ENCODE data around the gene IL1R2. TPM values are rescaled to one million over a fixed set of nuclear protein-coding genes. Genes with fewer than 3 reads are reported as not detected.

IL1R2 gene
- total RNA-seq, 6 experiments from 2014 or later = 5.5 to 22.8 (median 12.3) TPM

DNA sequence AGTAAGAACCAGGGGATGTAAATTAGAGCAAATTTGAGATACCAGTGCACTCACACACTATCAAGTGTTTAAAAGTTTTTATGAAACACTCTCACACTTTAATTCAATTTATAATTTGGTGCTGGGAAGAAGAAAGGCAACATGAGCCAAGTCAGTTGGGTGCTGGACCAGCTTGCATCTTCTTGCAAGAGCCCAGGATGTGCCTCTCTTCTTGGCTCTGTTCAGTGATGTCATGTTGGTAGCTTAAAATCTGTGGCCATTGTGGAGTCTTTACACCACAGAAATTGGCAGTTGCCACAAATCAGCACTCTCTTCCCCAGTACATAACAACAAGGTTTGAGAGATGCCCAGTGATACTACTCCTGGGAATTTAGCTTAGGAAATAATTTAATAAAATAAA is 38.2 kb downstream of the IL1R2 start:
- H3K36me3 ChIP-seq = no peaks in the 10 kb centered on the region
- DNase-seq = no peak
- no peak overlapping the region for H3K4me3 ChIP-seq
- intact Hi-C loops (cut with DNase I) = loop anchor here in 1 of 2 donors (10.0 kb wide), 1 partner anchor 125 kb away; no protein-coding TSS in a partner anchor
- H3K4me1 ChIP-seq = peaks cover 0 to 50% (median 23%) of the 10 kb centered on the region in 4 donors
- no peak for TF ChIP-seq POLR2A (IDR thresholded peaks at IDR 0.05)
- TF ChIP-seq, protein P1, sequence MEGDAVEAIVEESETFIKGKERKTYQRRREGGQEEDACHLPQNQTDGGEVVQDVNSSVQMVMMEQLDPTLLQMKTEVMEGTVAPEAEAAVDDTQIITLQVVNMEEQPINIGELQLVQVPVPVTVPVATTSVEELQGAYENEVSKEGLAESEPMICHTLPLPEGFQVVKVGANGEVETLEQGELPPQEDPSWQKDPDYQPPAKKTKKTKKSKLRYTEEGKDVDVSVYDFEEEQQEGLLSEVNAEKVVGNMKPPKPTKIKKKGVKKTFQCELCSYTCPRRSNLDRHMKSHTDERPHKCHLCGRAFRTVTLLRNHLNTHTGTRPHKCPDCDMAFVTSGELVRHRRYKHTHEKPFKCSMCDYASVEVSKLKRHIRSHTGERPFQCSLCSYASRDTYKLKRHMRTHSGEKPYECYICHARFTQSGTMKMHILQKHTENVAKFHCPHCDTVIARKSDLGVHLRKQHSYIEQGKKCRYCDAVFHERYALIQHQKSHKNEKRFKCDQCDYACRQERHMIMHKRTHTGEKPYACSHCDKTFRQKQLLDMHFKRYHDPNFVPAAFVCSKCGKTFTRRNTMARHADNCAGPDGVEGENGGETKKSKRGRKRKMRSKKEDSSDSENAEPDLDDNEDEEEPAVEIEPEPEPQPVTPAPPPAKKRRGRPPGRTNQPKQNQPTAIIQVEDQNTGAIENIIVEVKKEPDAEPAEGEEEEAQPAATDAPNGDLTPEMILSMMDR (IDR thresholded peaks at IDR 0.05) = no peak
- ATAC-seq = no peak
- no peaks in the 10 kb centered on the region for H3K27me3 ChIP-seq
- H3K27ac ChIP-seq = no peak overlapping the region
- no peaks in the 10 kb centered on the region for H3K9me3 ChIP-seq

DNA sequence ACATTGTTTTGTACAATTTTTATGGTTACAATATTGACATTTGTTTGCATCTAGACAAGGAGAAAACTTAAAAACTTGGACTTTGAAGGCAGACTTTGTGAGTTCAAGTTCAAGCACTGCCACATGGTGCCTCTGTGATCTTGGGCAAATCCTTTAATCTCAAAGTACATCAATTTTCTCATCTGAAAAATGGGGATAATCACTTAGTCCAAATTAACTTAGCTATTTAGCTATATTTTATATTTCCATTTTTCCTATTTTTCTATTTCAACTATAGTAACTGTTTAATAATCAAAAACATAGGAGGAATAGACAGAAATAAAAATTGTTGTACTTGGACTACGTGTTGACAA is 38.7 kb downstream of the IL1R2 start:
- Histone ChIP-seq H3K27ac (peak overlapping the region in 2 of 3 donors; percentile 79 to 83), H3K4me1 (peaks cover 0 to 50% (median 26%) of the 10 kb centered on the region in 4 donors), H3K4me3 (no peak overlapping the region), H3K9me3 (no peaks in the 10 kb centered on the region), H3K27me3 (no peaks in the 10 kb centered on the region), H3K36me3 (no peaks in the 10 kb centered on the region)
- 10% methylated on average over 1 of the region's 1 CpG for WGBS (ENCODE audit: insufficient coverage, low coverage, low lambda C conversion rate, missing lambda C conversion rate)
- ATAC-seq (no peak), DNase-seq (no peak)
- TF ChIP-seq, protein P1 (IDR thresholded peaks at IDR 0.05) = no peak
- TF ChIP-seq POLR2A (IDR thresholded peaks at IDR 0.05) = no peak
- intact Hi-C loops (cut with DNase I) = no loop called here

DNA sequence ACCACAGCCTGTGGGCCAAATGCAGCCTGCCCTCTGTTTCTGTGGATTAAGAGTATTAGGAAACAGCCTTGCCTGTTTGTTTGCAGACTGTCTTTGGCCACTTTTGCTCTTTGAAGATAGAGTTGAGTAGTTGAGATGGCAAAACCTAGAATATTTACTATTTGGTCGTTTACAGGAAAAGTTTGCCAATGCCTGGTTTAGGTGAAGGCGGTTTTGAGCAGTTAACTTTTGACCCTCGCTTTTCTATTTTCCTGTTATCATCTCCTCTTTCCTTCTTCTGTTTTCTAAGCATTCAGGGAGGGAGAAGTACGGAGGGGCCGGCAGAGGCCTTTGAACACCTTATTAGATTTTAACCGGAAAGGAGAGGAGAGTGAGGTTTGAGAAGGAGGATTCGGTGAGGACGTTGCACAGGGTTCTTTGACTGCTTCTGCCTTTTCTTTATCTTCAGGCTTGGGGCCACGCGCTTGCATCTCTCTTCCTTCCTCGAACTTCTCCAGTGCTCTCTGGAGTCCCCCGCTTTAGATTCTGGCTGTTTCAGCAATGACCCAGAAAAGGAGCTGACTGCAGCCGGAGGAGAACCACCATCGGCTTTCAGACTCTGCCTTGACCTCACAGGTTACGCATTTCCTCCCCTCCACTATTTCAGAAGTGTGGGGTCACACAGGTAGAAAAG is 39.2 kb downstream of the IL1R2 start:
- Histone ChIP-seq H3K27me3 (no peaks in the 10 kb centered on the region), H3K4me1 (peaks cover 0 to 51% (median 26%) of the 10 kb centered on the region in 4 donors), H3K27ac (peak overlapping the region; percentile 59 to 83 (median 79)), H3K9me3 (no peaks in the 10 kb centered on the region), H3K4me3 (peak overlapping the region; percentile 2 to 35 (median 31)), H3K36me3 (no peaks in the 10 kb centered on the region)
- DNase-seq (peak in 1 of 3 donors; percentile 73), ATAC-seq (peak; percentile 48 to 73 (median 58))
- 20% methylated on average over 15 of the region's 15 CpGs for WGBS (ENCODE audit: insufficient coverage, low coverage, low lambda C conversion rate, missing lambda C conversion rate)
- TF ChIP-seq POLR2A (IDR thresholded peaks at IDR 0.05) = no peak
- TF ChIP-seq, protein P1 (IDR thresholded peaks at IDR 0.05) = no peak
- intact Hi-C loops (cut with DNase I) = no loop called here

DNA sequence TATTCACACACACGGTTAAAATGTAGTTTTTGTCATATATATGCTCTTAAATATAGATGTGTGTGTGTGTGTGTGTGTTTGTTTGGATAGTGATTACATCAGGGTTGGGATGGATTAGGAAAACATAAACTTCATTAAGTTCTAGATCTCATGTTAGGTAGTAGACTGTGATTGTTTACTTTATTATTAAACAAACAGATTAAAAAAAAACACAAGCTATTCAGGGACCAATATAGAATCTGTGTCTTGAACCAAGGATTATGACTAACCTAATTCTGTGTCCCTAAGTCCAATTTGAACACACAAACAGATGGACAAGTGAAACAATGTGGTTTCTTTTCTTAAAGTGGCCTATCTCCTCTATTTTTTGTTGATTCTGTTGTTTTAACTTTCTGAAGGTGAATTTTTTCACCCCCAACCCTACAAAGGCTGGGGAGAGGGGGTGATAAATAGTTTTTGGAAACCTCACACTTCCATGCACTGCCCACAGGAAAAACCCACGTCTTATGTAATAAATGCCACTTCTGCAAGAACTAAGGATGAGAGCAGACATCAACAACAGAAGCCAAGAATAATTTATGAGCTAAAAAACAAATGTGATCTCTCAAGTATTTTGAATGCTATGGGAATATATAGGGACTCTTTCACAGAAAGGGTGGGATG is 40.7 kb downstream of the IL1R2 start:
- intact Hi-C loops (cut with DNase I) = no loop called here
- H3K4me1 ChIP-seq = peaks cover 0 to 51% (median 26%) of the 10 kb centered on the region in 4 donors
- no peak for TF ChIP-seq POLR2A (IDR thresholded peaks at IDR 0.05)
- TF ChIP-seq, protein P1 (IDR thresholded peaks at IDR 0.05) = no peak
- no peaks in the 10 kb centered on the region for H3K27me3 ChIP-seq
- 30% methylated on average over 2 of the region's 2 CpGs for WGBS (ENCODE audit: insufficient coverage, low coverage, low lambda C conversion rate, missing lambda C conversion rate)
- peak overlapping the region; percentile 49 to 83 (median 71) for H3K27ac ChIP-seq
- H3K36me3 ChIP-seq = no peaks in the 10 kb centered on the region
- ATAC-seq = peak in 2 of 4 donors; percentile 3 to 6
- no peak for DNase-seq
- no peak overlapping the region for H3K4me3 ChIP-seq
- H3K9me3 ChIP-seq = no peaks in the 10 kb centered on the region

All from right lobe of liver (tissue), 6 donors.